ENCODE results near the gene RRP9.
"Not testable (repeated sequence)": the region's sequence is repeated elsewhere in the genome, so short reads cannot be mapped to it uniquely, and the experiment has no call there.

The RRP9 gene

GRCh38 chr3:51941798-51942602, at the start of gene RRP9, which contains the start of gene PARP3:
Gene RRP9 (minus strand): TSS chr3:51941904. CDS start chr3:51941867, 37 bp downstream.
Gene PARP3 (plus strand): TSS chr3:51942363. CDS start chr3:51943356, 993 bp downstream.
- DNase-seq: peak; percentile 89 to 99

- DNase-seq: not testable (repeated sequence)
These were observed 48.8 kb upstream of the RRP9 start for GRCh38 chr3:51990501-51990971.

- no peak for DNase-seq
These were observed 46.8 kb upstream of the RRP9 start for GRCh38 chr3:51988286-51989146.

- DNase-seq: no peak
These were observed 45.9 kb upstream of the RRP9 start for GRCh38 chr3:51987568-51987967.

- DNase-seq: no peak
These were observed 44.6 kb upstream of the RRP9 start for GRCh38 chr3:51986010-51986947.

GRCh38 chr3:51985063-51985462, 43.4 kb upstream of the RRP9 start:
- DNase-seq: no peak

- DNase-seq: no peak
These were observed 42.6 kb upstream of the RRP9 start for GRCh38 chr3:51984269-51984647.

- no peak for DNase-seq
These were observed 42.0 kb upstream of the RRP9 start for GRCh38 chr3:51983578-51984268.

- peak; percentile 17 to 74 for DNase-seq
These were observed 41.3 kb upstream of the RRP9 start, which contains the start of gene ACY1 for GRCh38 chr3:51982838-51983577. Gene ACY1 (plus strand): TSS chr3:51983535. CDS start chr3:51984065, 530 bp downstream.

GRCh38 chr3:51982352-51982837, 40.7 kb upstream of the RRP9 start:
- no peak for DNase-seq

- no peak for DNase-seq
These were observed 38.5 kb upstream of the RRP9 start for GRCh38 chr3:51980253-51980652.

GRCh38 chr3:51978143-51978502, 36.4 kb upstream of the RRP9 start:
- no peak for DNase-seq

- DNase-seq: no peak
These were observed 35.9 kb upstream of the RRP9 start for GRCh38 chr3:51977446-51978142.

GRCh38 chr3:51975852-51976549, 34.3 kb upstream of the RRP9 start:
- DNase-seq: no peak

- DNase-seq: peak in 1 of 2 donors; percentile 50
These were observed 33.5 kb upstream of the RRP9 start, which contains the start of gene ABHD14A for GRCh38 chr3:51974963-51975851. Gene ABHD14A (plus strand): TSS chr3:51975064. CDS start chr3:51975136, 72 bp downstream.

GRCh38 chr3:51974277-51974962, 32.7 kb upstream of the RRP9 start:
- DNase-seq: no peak

- DNase-seq: no peak
These were observed 29.6 kb upstream of the RRP9 start for GRCh38 chr3:51971350-51971749.

Measured in bone marrow (tissue), 2 donors.